Activated T-cell treated with anti-CD3 and anti-CD28 coated beads, Interleukin-2, amount 50 U/mL, for 72 hours (primary cell): ENCODE measurements around the gene CYS1. TPM values are rescaled to one million over a fixed set of nuclear protein-coding genes. Genes with fewer than 3 reads are reported as not detected.

Experiments
- ATAC-seq, 2 donors: fragments of 150-1000 bp; cut with Tn5 transposase; replicated peaks in 1 of 2; 2 replicates each; pipeline ENCODE4 v1.10.0; 2021; ENCODE audit warnings: moderate library complexity in 2 of 2, mild to moderate bottlenecking in 1 of 2
- DNase-seq, 2 donors: peaks; one replicate each; pipeline ENCODE4 v3.0.0; 2021 to 2022; ENCODE audit warnings: mixed read lengths in 1 of 2
- H3K27ac Mint-ChIP-seq: one replicate; pipeline ENCODE4 v1.8.0; 2022; ENCODE audit warnings: mild to moderate bottlenecking, moderate library complexity, mixed read lengths
- H3K27me3 Mint-ChIP-seq: one replicate; pipeline ENCODE4 v1.8.0; 2022; ENCODE audit warnings: low read depth, mixed read lengths
- H3K36me3 Mint-ChIP-seq, 2 donors: one replicate each; pipeline ENCODE4 v1.8.0; 2022; ENCODE audit warnings: mixed read lengths in 2 of 2, mild to moderate bottlenecking in 1 of 2; ENCODE audit not compliant: insufficient read depth in 2 of 2
- H3K4me1 Mint-ChIP-seq: one replicate; pipeline ENCODE4 v1.8.0; 2022; ENCODE audit warnings: low read depth, mixed read lengths
- H3K4me3 Mint-ChIP-seq, 2 donors: one replicate each; pipeline ENCODE4 v1.8.0; 2022; ENCODE audit warnings: mild to moderate bottlenecking in 2 of 2, mixed read lengths in 2 of 2, moderate library complexity in 2 of 2
- H3K9me3 Mint-ChIP-seq, 2 donors: one replicate each; pipeline ENCODE4 v1.8.0; 2022; ENCODE audit warnings: mixed read lengths in 2 of 2
- total RNA-seq, 2 donors: library from RNA; stranded (reverse); gene quantifications; one replicate each; pipeline ENCODE4 v1.2.3, GENCODE V29; 2022

Gene CYS1
- total RNA-seq, 2 donors from 2014 or later = 0.46 to 0.81 TPM

GRCh38 chr2:10075571-10076209 lies 4.5 kb downstream of the CYS1 start:
- ATAC-seq (no peak), DNase-seq (no peak)
- peaks cover 70% of the 10 kb centered on the region for H3K27me3 Mint-ChIP-seq
- peaks cover 18% of the 10 kb centered on the region for H3K4me1 Mint-ChIP-seq
- H3K9me3 Mint-ChIP-seq = no peaks in the 10 kb centered on the region
- H3K36me3 Mint-ChIP-seq = peaks cover 0 to 1% of the 10 kb centered on the region in 2 donors
- H3K27ac Mint-ChIP-seq = no peak overlapping the region
- H3K4me3 Mint-ChIP-seq = no peak overlapping the region

DNA sequence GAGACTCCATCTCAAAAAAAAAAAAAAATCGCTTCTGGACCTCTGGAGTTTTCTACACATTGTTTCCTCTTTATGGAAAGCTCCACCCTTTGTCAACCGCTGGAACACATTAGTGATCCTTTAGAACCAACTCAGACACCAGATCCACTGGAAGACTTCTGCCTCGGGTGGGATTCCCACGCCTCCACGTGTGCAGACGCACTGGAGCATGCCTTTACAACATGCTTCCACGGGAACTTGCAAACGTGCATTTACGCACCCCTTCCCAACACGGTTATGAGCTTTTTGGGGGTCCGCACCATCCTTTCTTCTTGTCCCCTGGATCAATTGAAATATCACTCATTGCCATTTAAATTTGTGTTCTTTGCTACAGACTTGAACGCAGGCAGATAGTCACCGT lies 5.1 kb downstream of the CYS1 start:
- DNase-seq (no peak), ATAC-seq (no peak)
- Mint-ChIP-seq H3K4me1 (peaks cover 18% of the 10 kb centered on the region), H3K36me3 (peaks cover 0 to 1% of the 10 kb centered on the region in 2 donors), H3K4me3 (no peak overlapping the region), H3K27me3 (peaks cover 70% of the 10 kb centered on the region), H3K27ac (no peak overlapping the region), H3K9me3 (no peaks in the 10 kb centered on the region)

- H3K4me1 Mint-ChIP-seq = peaks cover 11% of the 10 kb centered on the region
- no peak overlapping the region for H3K4me3 Mint-ChIP-seq
- ATAC-seq (no peak), DNase-seq (no peak)
- H3K27ac Mint-ChIP-seq = no peak overlapping the region
- H3K9me3 Mint-ChIP-seq = no peaks in the 10 kb centered on the region
- no peaks in the 10 kb centered on the region for H3K36me3 Mint-ChIP-seq
- H3K27me3 Mint-ChIP-seq = peaks cover 64% of the 10 kb centered on the region
Observed at GRCh38 chr2:10073706-10074105, 6.5 kb downstream of the CYS1 start.

- peaks cover 1 to 2% of the 10 kb centered on the region in 2 donors for H3K36me3 Mint-ChIP-seq
- H3K4me3 Mint-ChIP-seq = no peak overlapping the region
- H3K27ac Mint-ChIP-seq = no peak overlapping the region
- H3K27me3 Mint-ChIP-seq = peaks cover 56% of the 10 kb centered on the region
- ATAC-seq (peak; percentile 91), DNase-seq (peak; percentile 76 to 80)
- H3K4me1 Mint-ChIP-seq = peaks cover 8% of the 10 kb centered on the region
- peaks cover 1 to 2% of the 10 kb centered on the region in 2 donors for H3K9me3 Mint-ChIP-seq
Observed at GRCh38 chr2:10072656-10073480, 7.3 kb downstream of the CYS1 start.

DNA sequence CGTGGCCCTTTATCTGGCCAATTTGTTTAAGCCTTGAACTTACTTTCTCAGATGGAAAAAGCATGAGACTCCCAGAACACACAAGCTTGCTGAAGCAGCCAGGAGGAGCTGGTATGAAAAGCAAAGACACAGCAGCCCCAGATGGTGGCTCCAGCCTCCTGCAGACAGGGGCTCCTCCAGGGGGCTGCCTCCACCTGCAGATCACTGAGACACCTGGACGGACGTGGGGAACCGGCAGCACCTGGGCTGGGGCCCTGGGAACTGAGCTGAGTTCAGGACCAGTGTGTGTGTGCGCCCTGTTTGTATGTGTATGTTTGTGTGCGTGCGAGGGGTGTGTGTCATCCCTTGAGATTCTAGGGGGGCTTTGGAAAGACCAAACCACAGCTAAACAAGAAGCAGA lies 8.6 kb downstream of the CYS1 start:
- no peak for DNase-seq
- Mint-ChIP-seq H3K27me3 (peaks cover 43% of the 10 kb centered on the region), H3K4me3 (no peak overlapping the region), H3K9me3 (peaks cover 2 to 4% of the 10 kb centered on the region in 2 donors), H3K36me3 (peaks cover 2 to 3% of the 10 kb centered on the region in 2 donors), H3K27ac (no peak overlapping the region), H3K4me1 (peaks cover 8% of the 10 kb centered on the region)
- ATAC-seq = no peak

- Mint-ChIP-seq H3K27ac (no peak overlapping the region), H3K4me3 (no peak overlapping the region), H3K9me3 (peaks cover 2 to 4% of the 10 kb centered on the region in 2 donors), H3K27me3 (peaks cover 39% of the 10 kb centered on the region), H3K36me3 (peaks cover 2 to 3% of the 10 kb centered on the region in 2 donors), H3K4me1 (peaks cover 8% of the 10 kb centered on the region)
- DNase-seq (no peak), ATAC-seq (no peak)
Observed at GRCh38 chr2:10071176-10071575, 9.0 kb downstream of the CYS1 start.

DNA sequence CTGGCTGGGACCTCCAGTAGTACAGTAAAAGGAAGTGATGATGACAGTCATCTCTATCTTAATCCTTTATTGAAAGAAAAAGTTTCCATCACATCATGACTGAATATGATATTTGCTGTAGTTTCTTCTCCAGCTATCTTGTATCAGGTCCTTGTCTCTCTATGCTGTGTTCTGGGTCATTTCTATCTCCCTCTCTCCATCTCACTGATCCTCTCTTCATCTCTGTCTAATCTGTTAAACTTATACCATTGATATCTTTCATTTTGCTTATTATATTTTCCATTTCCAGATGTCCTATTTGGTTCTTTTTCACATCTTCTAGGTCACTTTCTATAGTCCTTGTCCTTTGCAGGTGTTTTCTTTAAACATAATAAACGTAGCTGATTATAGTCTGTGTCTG lies 12.3 kb downstream of the CYS1 start:
- no peak overlapping the region for H3K4me3 Mint-ChIP-seq
- no peak overlapping the region for H3K27ac Mint-ChIP-seq
- DNase-seq = no peak
- peaks cover 7% of the 10 kb centered on the region for H3K27me3 Mint-ChIP-seq
- no peak for ATAC-seq
- peaks cover 7% of the 10 kb centered on the region for H3K4me1 Mint-ChIP-seq
- H3K9me3 Mint-ChIP-seq = peaks cover 2 to 4% of the 10 kb centered on the region in 2 donors
- H3K36me3 Mint-ChIP-seq = peaks cover 2 to 3% of the 10 kb centered on the region in 2 donors

- peaks cover 1% of the 10 kb centered on the region for H3K4me1 Mint-ChIP-seq
- ATAC-seq = no peak
- no peak overlapping the region for H3K4me3 Mint-ChIP-seq
- H3K9me3 Mint-ChIP-seq = peaks cover 2 to 4% of the 10 kb centered on the region in 2 donors
- H3K27me3 Mint-ChIP-seq = peaks cover 1% of the 10 kb centered on the region
- DNase-seq = no peak
- H3K27ac Mint-ChIP-seq = no peak overlapping the region
- peaks cover 2 to 3% of the 10 kb centered on the region in 2 donors for H3K36me3 Mint-ChIP-seq
Observed at GRCh38 chr2:10067330-10067729, 12.9 kb downstream of the CYS1 start.

GRCh38 chr2:10065773-10066055 lies 14.5 kb downstream of the CYS1 start:
- Mint-ChIP-seq H3K36me3 (peaks cover 2 to 3% of the 10 kb centered on the region in 2 donors), H3K4me3 (no peak overlapping the region), H3K27me3 (peaks cover 6% of the 10 kb centered on the region), H3K4me1 (no peaks in the 10 kb centered on the region), H3K9me3 (peaks cover 2 to 4% of the 10 kb centered on the region in 2 donors), H3K27ac (no peak overlapping the region)
- ATAC-seq = no peak
- DNase-seq = no peak

GRCh38 chr2:10064932-10065772 lies 15.1 kb downstream of the CYS1 start:
- H3K9me3 Mint-ChIP-seq = peaks cover 2 to 4% of the 10 kb centered on the region in 2 donors
- ATAC-seq (no peak), DNase-seq (no peak)
- no peak overlapping the region for H3K27ac Mint-ChIP-seq
- H3K27me3 Mint-ChIP-seq = peaks cover 6% of the 10 kb centered on the region
- no peak overlapping the region for H3K4me3 Mint-ChIP-seq
- no peaks in the 10 kb centered on the region for H3K4me1 Mint-ChIP-seq
- H3K36me3 Mint-ChIP-seq = peaks cover 2 to 3% of the 10 kb centered on the region in 2 donors

DNA sequence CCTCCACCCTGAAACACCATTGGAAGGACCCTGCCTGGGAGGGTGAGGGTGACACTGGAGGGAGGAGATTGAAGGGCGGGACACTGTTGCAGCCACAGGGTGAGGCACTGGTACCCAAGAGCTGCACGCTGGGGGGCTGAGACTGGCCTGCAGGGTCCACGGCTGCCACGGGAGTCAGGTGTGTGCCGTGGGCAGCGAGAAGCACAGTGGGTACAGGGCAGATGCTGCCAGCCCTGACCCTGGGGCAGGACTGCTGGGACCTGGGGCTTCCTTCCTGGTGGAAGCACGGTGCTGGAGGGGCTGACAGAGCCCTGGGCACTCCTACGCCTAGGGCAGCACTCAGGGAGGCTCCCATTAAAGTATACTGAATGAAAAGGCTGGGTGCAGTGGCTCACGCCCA lies 16.6 kb downstream of the CYS1 start:
- Mint-ChIP-seq H3K27ac (no peak overlapping the region), H3K27me3 (peaks cover 6% of the 10 kb centered on the region), H3K4me1 (no peaks in the 10 kb centered on the region), H3K9me3 (peaks cover 2 to 4% of the 10 kb centered on the region in 2 donors), H3K4me3 (no peak overlapping the region), H3K36me3 (peaks cover 2 to 3% of the 10 kb centered on the region in 2 donors)
- DNase-seq = no peak
- ATAC-seq = no peak

DNA sequence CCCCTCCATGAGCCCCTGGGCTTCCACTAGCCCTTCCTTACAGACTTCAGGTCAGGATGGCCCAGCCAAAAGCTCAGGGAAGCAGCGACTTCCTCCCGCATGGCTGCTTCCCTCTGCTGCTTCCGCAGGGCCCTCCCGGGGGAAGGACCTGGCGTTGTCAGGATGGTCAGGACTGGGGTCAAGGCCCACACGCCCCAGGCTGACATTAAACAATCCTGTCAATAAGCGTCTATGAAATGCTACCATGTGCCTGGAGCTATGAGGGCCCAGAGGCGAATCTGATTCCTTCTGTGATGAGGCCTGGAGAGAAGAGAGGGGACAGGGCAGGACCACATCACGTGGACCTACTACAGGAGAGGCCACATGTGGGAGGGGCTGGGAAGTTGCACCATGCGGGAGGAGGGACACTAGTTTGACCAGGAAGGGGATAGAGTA lies 17.3 kb downstream of the CYS1 start:
- Mint-ChIP-seq H3K4me3 (no peak overlapping the region), H3K27ac (no peak overlapping the region), H3K36me3 (peaks cover 2% of the 10 kb centered on the region in 2 donors), H3K9me3 (peaks cover 2 to 3% of the 10 kb centered on the region in 2 donors), H3K4me1 (no peaks in the 10 kb centered on the region), H3K27me3 (peaks cover 6% of the 10 kb centered on the region)
- no peak for DNase-seq
- ATAC-seq = no peak
